ENCODE results near the gene GPX7. TPM values are rescaled to one million over a fixed set of nuclear protein-coding genes. Genes with fewer than 3 reads are reported as not detected.

Gene GPX7
- total RNA-seq (9.7 TPM), polyA plus RNA-seq (ENCODE audit: insufficient read depth, low read depth, low replicate concordance) (14.3 TPM)
- long read RNA-seq, donor 1, transcript GPX7-201 (3 exons, 1,228 nt), result major isoform, 38 of 40 reads
- long read RNA-seq, donor 1, partial matches to known transcripts, result 0 of 40 reads
- long read RNA-seq, donor 1, other reads (novel, unspliced or antisense), result 0 of 40 reads
- long read RNA-seq, donor 2, transcript GPX7-201 (3 exons, 1,228 nt), result major isoform, 67 of 79 reads
- long read RNA-seq, donor 2, partial matches to known transcripts, result 10 of 79 reads
- long read RNA-seq, donor 2, other reads (novel, unspliced or antisense), result 0 of 79 reads
- long read RNA-seq, donor 3, transcript GPX7-201 (3 exons, 1,228 nt), result major isoform, 55 of 80 reads
- long read RNA-seq, donor 3, partial matches to known transcripts, result 15 of 80 reads
- long read RNA-seq, donor 3, other reads (novel, unspliced or antisense), result 6 of 80 reads
- long read RNA-seq, donor 4, transcript GPX7-201 (3 exons, 1,228 nt), result major isoform, 41 of 41 reads
- long read RNA-seq, donor 4, partial matches to known transcripts, result 0 of 41 reads
- long read RNA-seq, donor 4, other reads (novel, unspliced or antisense), result 0 of 41 reads
- long read RNA-seq, donor 5, partial matches to known transcripts, result 0 of 2 reads
- long read RNA-seq, donor 5, other reads (novel, unspliced or antisense), result 0 of 2 reads
- long read RNA-seq, donor 6, transcript GPX7-201 (3 exons, 1,228 nt), result major isoform, 87 of 95 reads
- long read RNA-seq, donor 6, partial matches to known transcripts, result 7 of 95 reads
- long read RNA-seq, donor 6, other reads (novel, unspliced or antisense), result 0 of 95 reads
- long read RNA-seq, donor 7, transcript GPX7-201 (3 exons, 1,228 nt), result major isoform, 6 of 9 reads
- long read RNA-seq, donor 7, partial matches to known transcripts, result 2 of 9 reads
- long read RNA-seq, donor 7, other reads (novel, unspliced or antisense), result 1 of 9 reads
- long read RNA-seq, donor 8, transcript GPX7-201 (3 exons, 1,228 nt), result major isoform, 33 of 51 reads
- long read RNA-seq, donor 8, partial matches to known transcripts, result 17 of 51 reads
- long read RNA-seq, donor 8, other reads (novel, unspliced or antisense), result 0 of 51 reads
- long read RNA-seq, donor 9, transcript GPX7-201 (3 exons, 1,228 nt), result major isoform, 23 of 28 reads
- long read RNA-seq, donor 9, transcript GPX7-202 (2 exons, 873 nt), result minor isoform, 5 of 28 reads
- long read RNA-seq, donor 9, partial matches to known transcripts, result 0 of 28 reads
- long read RNA-seq, donor 9, other reads (novel, unspliced or antisense), result 0 of 28 reads
- long read RNA-seq, donor 10, transcript GPX7-201 (3 exons, 1,228 nt), result major isoform, 26 of 50 reads
- long read RNA-seq, donor 10, partial matches to known transcripts, result 22 of 50 reads
- long read RNA-seq, donor 10, other reads (novel, unspliced or antisense), result 0 of 50 reads

- DNase-seq, result peak; percentile 51 to 80 (median 71)
- no peak for FAIRE-seq
Measured at GRCh38 chr1:52601991-52602855, at the start of gene GPX7. Gene GPX7 (plus strand): TSS chr1:52602371. CDS start chr1:52602410, 39 bp downstream.

GRCh38 chr1:52552505-52553361, 49.4 kb upstream of the GPX7 start, which contains the start of gene TUT4:
Gene TUT4 (minus strand): TSS chr1:52553092. CDS start chr1:52526280, 26,812 bp downstream.
- FAIRE-seq, result no peak
- intact Hi-C loops (cut with DNase I), result no loop called here

More at GRCh38 chr1:52601991-52602855, at the start of gene GPX7:
- peaks cover 4 to 10% (median 5%) of the 10 kb centered on the region in 3 donors for H3K4me1 ChIP-seq (ENCODE audit: control insufficient read depth in 2 of 3, insufficient read depth in 2 of 3, low read depth in 1 of 3, low read length in 3 of 3)
- peak within 1 kb of the TSS; percentile 58 to 67 (median 61) for H3K4me3 ChIP-seq (ENCODE audit: low read length in 3 of 3)
- no peaks in the 10 kb centered on the region for H3K27me3 ChIP-seq (ENCODE audit: control insufficient read depth, insufficient read depth, low read length)
- H3K36me3 ChIP-seq (ENCODE audit: control insufficient read depth in 2 of 3, insufficient read depth in 3 of 3, low read length in 3 of 3), result no peaks in the 10 kb centered on the region
- TF ChIP-seq CTCF (IDR thresholded peaks at IDR 0.05; ENCODE audit: borderline replicate concordance, extremely low read depth, insufficient read depth), result no peak
- H3K27ac ChIP-seq (ENCODE audit: low read depth in 2 of 2, low read length in 2 of 2), result peak within 1 kb of the TSS in 1 of 2 donors; percentile 65
- peak within 1 kb of the TSS; percentile 17 to 82 (median 80) for H3K9ac ChIP-seq (ENCODE audit: low read length in 3 of 3)
- intact Hi-C loops (cut with DNase I), result no loop called here
- H3K9me3 ChIP-seq (ENCODE audit: control insufficient read depth in 2 of 3, insufficient read depth in 1 of 3, low read length in 3 of 3), result no peaks in the 10 kb centered on the region

More at GRCh38 chr1:52552505-52553361, 49.4 kb upstream of the GPX7 start, which contains the start of gene TUT4:
- no peak for TF ChIP-seq CTCF (IDR thresholded peaks at IDR 0.05; ENCODE audit: borderline replicate concordance, extremely low read depth, insufficient read depth)
- H3K4me3 ChIP-seq (ENCODE audit: low read length in 3 of 3), result peak within 1 kb of the TSS; percentile 80 to 96 (median 83)
- H3K27ac ChIP-seq (ENCODE audit: low read depth in 2 of 2, low read length in 2 of 2), result peak within 1 kb of the TSS; percentile 86 to 94
- no peaks in the 10 kb centered on the region for H3K27me3 ChIP-seq (ENCODE audit: control insufficient read depth, insufficient read depth, low read length)
- no peaks in the 10 kb centered on the region for H3K9me3 ChIP-seq (ENCODE audit: control insufficient read depth in 2 of 3, insufficient read depth in 1 of 3, low read length in 3 of 3)
- H3K36me3 ChIP-seq (ENCODE audit: control insufficient read depth in 2 of 3, insufficient read depth in 3 of 3, low read length in 3 of 3), result no peaks in the 10 kb centered on the region
- H3K9ac ChIP-seq (ENCODE audit: low read length in 3 of 3), result peak within 1 kb of the TSS; percentile 87 to 90 (median 89)
- H3K4me1 ChIP-seq (ENCODE audit: control insufficient read depth in 2 of 3, insufficient read depth in 2 of 3, low read depth in 1 of 3, low read length in 3 of 3), result peaks cover 0 to 3% (median 3%) of the 10 kb centered on the region in 3 donors
- DNase-seq, result peak; percentile 94 to 99 (median 97)

Data from kidney (tissue), 22 donors.